NCI-H1092 (cell line): ENCODE data around the gene CMTM1.

Source experiments
- DNase-seq: peaks from one replicate; lab custom pipeline; 2025; lab: John Stamatoyannopoulos, UW

CMTM1 gene, protein sequence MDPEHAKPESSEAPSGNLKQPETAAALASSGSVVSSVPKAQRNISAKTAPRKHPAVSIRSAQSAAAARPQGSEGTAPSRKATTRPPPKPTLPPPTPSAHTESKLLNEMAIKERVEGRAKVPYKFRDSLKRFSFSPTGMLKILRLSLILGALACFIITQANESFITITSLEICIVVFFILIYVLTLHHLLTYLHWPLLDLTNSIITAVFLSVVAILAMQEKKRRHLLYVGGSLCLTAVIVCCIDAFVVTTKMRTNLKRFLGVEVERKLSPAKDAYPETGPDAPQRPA

GRCh38 chr16:66566051-66566901 lies at the start of gene CMTM1:
CMTM1 (plus strand) TSS chr16:66566439; CDS start chr16:66566514, 75 bp downstream.
- no peak for DNase-seq

GRCh38 chr16:66516509-66516807 lies 49.8 kb upstream of the CMTM1 start:
- no peak for DNase-seq

DNA sequence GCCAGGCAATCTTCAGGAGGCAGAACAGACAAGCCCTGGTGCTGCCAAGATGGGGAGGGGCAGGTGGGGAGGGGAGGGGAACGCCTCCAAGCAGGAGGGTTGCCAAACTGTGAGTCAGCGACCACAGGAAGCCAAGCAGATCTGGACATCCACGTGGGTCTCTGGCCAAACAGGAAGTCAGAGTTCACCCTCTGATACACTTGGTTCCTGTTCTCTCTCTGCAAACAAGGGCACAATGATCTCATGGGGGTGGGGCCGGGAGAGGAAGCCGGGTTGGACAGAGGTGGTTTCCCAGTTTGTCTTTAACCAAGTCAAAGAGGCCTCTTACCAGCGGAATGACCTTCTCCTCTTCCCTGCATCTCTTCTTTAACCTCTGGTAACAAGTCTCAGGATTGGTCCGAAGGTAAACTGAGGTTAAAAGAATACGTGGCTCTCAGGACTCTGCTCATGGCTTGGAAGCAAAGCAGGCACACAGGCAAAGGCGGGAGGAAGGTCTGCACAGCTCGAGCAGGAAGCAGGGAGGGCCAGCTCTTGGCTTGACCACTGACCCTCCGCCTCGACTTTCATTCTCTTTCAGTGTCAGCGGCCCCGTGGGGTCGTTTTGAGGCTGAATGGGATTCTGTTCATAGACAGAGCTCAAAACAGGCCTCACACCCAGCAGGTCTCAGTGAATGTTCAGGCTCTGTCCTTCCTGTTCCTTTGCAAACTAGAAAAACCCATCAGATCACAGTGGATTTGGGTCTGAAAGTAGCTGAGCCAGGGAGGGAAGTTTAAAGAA lies 49.2 kb upstream of the CMTM1 start:
- peak; percentile 25 for DNase-seq

DNA sequence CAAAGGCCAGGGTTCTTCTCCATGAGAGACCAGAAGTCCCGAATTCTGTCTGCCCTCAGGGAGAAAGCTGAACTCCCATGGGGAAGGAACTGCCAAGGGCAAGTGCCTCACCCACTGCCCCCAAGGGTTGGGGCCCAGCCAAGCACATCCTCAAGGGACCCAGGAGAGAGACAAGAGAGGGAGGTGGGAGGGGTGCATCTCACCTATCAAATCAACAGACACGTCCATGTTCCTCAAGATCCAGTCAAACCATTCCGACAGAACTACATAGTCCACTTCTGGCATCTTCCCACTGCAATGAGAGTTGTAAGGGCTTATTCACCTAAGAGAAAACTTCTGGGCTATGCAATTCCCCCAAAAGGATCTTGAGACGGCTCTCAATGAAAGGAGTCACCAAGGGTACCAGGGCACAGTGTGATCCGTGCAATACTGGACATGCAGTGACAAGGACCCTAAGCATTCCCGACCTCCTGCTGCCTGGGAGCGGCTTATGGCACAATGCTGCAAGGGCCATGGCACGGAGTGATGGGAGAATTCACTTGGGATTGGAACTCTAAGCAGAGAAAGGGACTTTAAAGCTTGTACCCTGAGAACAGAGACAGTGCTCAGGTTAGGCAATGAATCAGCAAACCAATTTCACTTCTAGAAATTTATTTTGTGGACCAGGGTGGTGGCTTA lies 48.5 kb upstream of the CMTM1 start:
- no peak for DNase-seq

GRCh38 chr16:66519482-66520373 lies 46.5 kb upstream of the CMTM1 start:
- no peak for DNase-seq

- DNase-seq: no peak
Observed at GRCh38 chr16:66520406-66521170, 45.7 kb upstream of the CMTM1 start.

DNA sequence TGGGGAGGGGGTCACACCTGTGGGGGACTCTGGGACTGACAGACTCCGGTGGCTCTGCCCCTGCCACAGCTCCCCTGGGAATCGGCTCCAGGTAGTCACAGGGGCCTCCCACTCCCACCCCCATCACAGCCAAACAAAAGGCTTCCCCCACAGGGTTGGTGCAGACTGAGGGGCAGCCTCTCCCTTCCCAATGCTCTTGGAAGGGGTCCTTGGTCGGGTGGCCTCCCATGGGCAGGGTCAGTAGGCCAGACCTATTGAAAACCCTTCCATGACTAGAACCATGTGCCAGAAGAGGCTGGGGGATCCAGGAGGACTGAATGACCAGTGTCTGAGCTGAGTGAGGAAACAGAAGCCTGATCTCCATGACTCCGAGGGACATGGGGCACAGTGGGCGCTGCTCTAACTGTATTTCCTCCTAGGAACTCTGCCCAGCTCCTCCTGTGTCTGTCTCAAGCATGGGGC lies 45.0 kb upstream of the CMTM1 start:
- no peak for DNase-seq

- DNase-seq: no peak
Observed at GRCh38 chr16:66521951-66522771, 44.1 kb upstream of the CMTM1 start.

DNA sequence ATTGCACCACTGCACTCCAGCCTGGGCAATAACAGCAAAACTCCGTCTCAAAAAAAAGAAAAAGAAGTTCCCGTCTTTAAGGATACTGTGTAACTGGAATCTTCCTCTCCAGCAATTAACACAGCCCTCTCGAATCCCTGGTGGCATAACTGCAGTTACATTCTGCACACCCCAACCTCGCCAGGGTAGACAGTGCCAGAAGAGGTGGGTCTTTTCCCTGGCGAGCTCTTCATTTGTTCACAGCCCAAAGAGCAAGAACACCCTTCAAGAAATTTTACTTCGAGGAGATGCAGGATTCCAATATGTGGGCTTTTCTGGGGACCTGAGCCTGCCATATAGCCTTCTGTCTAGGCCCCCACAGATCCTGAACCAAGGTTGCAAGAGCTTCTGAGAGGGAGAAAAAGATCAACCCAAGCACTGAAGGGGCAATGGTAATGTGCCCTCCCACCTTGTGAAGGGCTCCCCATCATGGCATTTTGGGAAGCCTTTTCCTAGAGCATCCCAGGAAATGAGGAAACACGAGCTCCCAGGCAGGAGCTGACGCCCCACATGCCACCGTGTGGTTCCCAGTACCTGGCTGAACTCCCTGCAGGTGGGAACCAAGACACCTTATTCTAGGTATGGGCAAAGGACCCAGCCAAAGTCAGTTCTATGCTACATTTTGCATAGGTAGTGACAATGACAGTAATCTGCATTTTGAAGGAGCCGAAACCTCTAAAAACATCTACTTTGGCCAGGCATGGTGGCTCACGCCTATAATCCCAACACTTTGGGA lies 43.2 kb upstream of the CMTM1 start:
- no peak for DNase-seq

GRCh38 chr16:66523861-66524354 lies 42.3 kb upstream of the CMTM1 start:
- no peak for DNase-seq

- no peak for DNase-seq
Observed at GRCh38 chr16:66524601-66525164, 41.6 kb upstream of the CMTM1 start.

DNA sequence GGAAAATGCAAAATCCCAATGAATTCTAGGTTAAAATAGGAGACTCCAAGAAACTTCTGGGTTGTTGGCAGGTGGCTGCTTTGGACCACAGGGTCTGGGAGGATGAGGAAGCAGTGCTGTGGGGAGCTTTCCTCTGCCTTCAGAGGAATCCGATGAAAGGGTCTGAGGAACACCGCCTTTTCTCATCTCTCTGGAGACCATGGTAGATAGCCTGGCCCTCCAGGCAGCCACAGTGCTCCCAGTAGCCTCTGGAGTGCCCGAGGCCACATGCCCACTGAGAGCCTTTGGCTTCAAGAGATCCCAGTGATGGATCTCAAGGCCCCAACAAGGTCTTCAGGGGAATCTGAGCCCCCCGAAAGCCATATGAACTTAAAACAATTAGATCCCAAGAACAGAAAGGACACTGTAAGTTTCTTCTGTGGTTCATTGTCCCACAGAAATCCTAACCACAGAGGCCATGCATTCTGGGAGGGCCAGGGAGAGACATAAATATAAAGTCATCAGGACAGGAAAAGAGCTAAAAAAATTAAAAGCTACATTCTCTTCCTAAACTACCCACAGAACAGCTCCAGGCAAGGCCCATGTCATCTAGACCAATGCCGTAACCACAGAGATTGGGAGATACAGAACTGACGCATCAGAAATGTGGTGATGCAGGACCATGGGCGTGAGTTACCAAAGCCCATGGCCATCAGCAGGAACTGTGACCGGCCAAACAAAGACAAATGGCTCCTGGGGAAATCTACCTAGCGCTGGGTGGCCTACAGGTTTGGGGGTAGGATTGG lies 40.7 kb upstream of the CMTM1 start:
- no peak for DNase-seq

DNA sequence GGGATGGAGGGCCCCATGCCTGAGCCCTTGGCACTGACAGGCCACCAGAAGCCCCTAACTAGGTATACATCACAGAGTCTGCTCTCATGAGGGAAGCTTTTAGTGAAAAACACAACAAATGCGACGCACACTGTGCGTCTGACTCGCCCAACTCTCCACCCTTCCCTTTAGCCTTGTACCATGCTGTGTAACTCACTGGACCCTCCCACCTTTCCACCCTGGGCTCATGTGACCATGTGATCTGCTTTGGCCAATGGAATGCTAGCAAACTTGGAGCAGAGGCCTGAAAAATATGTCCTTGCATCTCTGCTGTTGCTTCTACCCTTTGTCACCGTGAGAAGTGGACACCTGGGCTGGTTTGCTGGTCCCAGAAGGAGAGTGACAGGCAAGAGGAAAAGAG lies 37.9 kb upstream of the CMTM1 start:
- DNase-seq: no peak

DNA sequence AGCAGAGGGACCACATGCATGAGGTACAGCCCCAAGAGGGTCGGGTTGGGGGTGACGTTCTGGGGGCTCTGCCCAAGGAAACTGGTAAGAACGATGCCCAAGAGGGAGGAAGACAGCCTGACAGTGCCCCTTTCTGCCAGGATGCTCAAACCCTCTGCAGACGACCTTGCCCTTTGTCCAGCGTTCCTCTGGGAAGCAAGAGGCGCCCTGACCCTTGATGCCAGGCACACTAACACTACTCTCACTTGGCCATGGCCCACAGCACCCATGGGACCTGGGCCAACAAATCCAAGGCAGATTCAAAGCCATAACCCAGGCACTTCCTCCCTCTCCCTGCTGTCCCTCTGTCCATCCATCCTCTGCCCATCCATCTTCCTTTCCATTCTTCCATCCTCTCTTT lies 36.8 kb upstream of the CMTM1 start:
- DNase-seq: no peak

- DNase-seq: no peak
Observed at GRCh38 chr16:66534376-66534799, 31.9 kb upstream of the CMTM1 start.

GRCh38 chr16:66536525-66536924 lies 29.7 kb upstream of the CMTM1 start:
- no peak for DNase-seq

- DNase-seq: no peak
Observed at GRCh38 chr16:66537236-66537635, 29.0 kb upstream of the CMTM1 start.
